LNCAP (cell line): ENCODE results near the gene RTL10.

Experiments used
- CTCF ChIP-seq: fragments of 450-650 bp; IDR thresholded peaks from 2 replicates; pipeline ENCODE4 v1.5.1; 2017; ENCODE audit warnings: mild to moderate bottlenecking

The RTL10 gene

DNA sequence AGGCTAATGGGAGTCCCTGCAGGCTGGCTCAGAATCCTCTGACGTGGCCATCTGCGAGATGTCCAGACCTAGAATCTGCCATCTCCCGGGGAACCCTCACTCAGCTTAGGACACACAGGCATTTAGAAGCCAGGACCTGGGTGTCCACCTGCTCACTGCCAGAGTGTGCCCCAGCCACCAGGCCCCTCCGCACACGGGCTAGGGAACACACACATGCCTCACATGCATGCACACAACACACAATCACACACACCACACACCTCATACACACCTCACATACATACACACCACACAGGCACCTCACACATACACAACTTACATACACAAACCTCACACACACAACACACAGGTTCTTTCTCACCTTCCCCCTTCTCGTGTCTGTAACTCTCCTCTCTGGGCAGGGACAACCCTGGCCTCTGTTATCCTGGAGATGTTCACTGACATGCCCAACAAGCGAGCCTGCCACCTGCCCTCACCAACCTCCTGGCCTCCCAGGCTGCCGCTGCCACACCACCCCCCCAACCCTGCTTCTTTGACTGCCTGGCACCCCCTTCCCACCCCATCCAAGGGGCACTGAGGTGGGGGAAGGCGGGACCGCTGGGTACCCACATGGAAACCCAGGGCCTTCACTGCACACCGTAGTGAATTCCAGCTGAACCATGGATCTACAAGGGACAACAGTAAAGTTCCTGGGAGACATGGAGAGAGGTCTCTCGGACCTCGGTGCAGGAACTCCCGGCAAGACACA, 38.1 kb downstream of the RTL10 start:
- no peak for TF ChIP-seq CTCF

GRCh38 chr22:19815823-19816290, 38.8 kb downstream of the RTL10 start:
- TF ChIP-seq CTCF: no peak

DNA sequence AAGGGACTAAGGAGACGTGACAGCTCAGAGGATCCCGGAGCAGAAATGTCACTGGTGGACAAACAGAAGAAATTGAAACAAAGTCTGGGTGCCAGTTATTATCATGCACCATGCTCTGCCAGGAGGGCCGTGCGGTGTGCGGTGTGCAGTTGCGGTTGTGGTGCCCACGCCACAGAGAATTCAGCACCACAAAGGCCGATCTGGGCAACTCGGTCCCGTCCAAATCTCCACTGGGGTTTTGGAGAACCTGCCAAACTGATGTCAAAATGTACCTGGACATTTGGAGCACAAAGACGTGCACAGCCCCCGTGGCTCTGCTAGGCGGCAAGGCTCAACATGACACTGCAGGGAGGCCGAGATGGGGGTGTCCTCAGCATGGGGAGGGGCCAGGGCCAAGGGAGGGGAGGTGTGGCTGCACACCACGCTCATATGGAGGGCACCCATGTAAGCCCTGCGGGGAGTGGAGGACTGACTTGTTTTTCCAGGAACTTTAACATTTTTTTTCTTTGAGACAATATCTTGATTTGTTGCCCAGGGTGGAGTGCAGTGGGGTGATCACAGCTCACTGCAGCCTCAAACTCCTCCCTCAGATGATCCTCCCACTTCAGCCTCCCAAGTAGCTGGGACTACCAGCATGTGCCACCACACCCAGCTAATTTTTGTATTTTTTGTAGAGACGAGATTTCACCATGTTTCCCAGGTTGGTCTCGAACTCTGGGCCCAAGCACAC, 39.4 kb downstream of the RTL10 start:
- TF ChIP-seq CTCF: no peak

DNA sequence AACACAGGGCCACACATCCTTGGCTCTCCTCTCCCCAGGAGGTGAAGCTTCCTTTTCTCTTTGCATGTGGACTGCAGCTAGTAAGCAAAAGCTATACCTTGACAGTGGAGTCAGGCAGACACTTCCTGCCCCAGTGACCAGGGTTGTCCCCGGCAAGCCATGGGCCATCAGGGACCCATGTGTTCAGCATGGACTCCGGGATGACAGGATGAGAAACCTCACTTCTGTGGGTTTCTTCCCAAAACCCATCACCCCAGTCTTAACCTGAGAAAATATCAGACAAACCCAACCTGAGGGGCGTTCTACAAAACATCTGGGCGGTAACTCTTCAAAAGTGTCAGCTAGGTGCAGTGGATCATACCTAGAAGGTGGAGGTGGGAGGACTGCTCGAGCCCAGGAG, 40.2 kb downstream of the RTL10 start:
- TF ChIP-seq CTCF: no peak

DNA sequence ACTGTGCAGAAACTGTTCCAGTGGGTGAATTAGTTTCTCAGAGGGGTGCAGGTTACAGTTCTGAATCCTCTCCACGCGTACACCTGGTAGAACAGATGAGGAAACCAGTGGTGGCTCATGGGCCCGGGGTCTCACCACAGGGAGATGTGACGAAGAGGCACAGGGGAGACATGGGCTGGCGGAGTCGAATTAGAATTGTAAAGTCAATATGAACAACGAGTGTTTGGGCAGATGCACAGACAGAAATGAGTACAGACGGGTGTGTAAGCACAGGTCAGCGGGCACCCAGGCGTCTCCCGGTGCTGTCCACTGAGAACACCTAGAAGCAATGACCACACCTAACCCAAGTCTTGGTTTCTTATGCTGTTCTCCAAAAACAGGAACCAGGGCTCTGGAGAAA, 41.8 kb downstream of the RTL10 start:
- TF ChIP-seq CTCF: no peak

- no peak for TF ChIP-seq CTCF
These were observed 42.6 kb downstream of the RTL10 start for GRCh38 chr22:19811811-19812771.

- TF ChIP-seq CTCF: no peak
These were observed 43.5 kb downstream of the RTL10 start for GRCh38 chr22:19811211-19811621.
